Activated T-cell treated with anti-CD3 and anti-CD28 coated beads, Interleukin-2, amount 50 U/mL, for 72 hours (primary cell): Measurements from ENCODE around the gene ATRNL1. TPM values are rescaled to one million over a fixed set of nuclear protein-coding genes. Genes with fewer than 3 reads are reported as not detected.

Experiments used
- ATAC-seq, 2 donors: fragments of 150-1000 bp; cut with Tn5 transposase; replicated peaks in 1 of 2; 2 replicates each; pipeline ENCODE4 v1.10.0; 2021; ENCODE audit warnings: moderate library complexity in 2 of 2, mild to moderate bottlenecking in 1 of 2
- DNase-seq, 2 donors: peaks; one replicate each; pipeline ENCODE4 v3.0.0; 2021 to 2022; ENCODE audit warnings: mixed read lengths in 1 of 2
- H3K27ac Mint-ChIP-seq: one replicate; pipeline ENCODE4 v1.8.0; 2022; ENCODE audit warnings: mild to moderate bottlenecking, moderate library complexity, mixed read lengths
- H3K27me3 Mint-ChIP-seq: one replicate; pipeline ENCODE4 v1.8.0; 2022; ENCODE audit warnings: low read depth, mixed read lengths
- H3K36me3 Mint-ChIP-seq, 2 donors: one replicate each; pipeline ENCODE4 v1.8.0; 2022; ENCODE audit warnings: mixed read lengths in 2 of 2, mild to moderate bottlenecking in 1 of 2; ENCODE audit not compliant: insufficient read depth in 2 of 2
- H3K4me1 Mint-ChIP-seq: one replicate; pipeline ENCODE4 v1.8.0; 2022; ENCODE audit warnings: low read depth, mixed read lengths
- H3K4me3 Mint-ChIP-seq, 2 donors: one replicate each; pipeline ENCODE4 v1.8.0; 2022; ENCODE audit warnings: mild to moderate bottlenecking in 2 of 2, mixed read lengths in 2 of 2, moderate library complexity in 2 of 2
- H3K9me3 Mint-ChIP-seq, 2 donors: one replicate each; pipeline ENCODE4 v1.8.0; 2022; ENCODE audit warnings: mixed read lengths in 2 of 2
- total RNA-seq, 2 donors: library from RNA; stranded (reverse); gene quantifications; one replicate each; pipeline ENCODE4 v1.2.3, GENCODE V29; 2022

The ATRNL1 gene
- total RNA-seq, 2 donors from 2014 or later, result 0.23 to 0.94 TPM

DNA sequence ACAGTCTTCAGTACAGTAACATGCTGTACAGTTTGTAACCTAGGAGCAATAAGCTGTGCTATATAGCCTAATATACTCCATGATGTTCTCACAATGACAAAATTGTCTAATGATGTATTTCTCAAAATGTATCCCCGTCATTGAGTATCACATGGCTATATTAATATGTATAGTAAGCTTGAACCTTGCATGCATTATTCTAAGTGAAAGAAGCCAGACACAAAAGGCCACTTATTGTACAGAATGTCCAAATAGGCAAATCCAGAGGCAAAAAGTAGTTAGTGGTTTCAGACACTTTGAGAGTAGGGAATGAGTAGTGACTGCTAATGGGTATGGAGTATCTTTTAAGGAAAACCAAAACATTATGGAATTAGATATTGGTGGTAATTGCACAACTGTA lies 545.1 kb downstream of the ATRNL1 start:
- no peak for DNase-seq
- ATAC-seq, result no peak
- Mint-ChIP-seq H3K9me3 (peaks cover 0 to 3% of the 10 kb centered on the region in 2 donors), H3K4me1 (no peaks in the 10 kb centered on the region), H3K36me3 (no peaks in the 10 kb centered on the region), H3K4me3 (no peak overlapping the region), H3K27ac (no peak overlapping the region), H3K27me3 (no peaks in the 10 kb centered on the region)

DNA sequence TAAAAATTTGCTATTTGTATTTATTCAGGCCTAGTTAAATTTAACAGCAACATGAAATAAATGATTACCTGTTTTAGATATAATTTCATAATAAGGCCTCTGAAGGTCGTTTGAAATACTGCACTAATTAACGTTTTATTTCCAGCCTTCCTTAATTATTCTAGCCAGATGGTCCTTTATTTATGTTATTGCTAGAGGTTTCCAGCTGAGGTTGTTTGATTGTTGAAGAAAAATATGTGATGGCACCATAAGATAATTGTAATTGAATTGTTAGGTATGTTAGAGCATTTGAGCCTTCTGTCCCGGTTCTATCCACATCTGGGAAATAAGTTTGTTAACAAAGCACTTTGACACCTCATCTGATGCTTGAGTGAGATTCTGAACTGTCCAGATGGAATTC lies 556.1 kb downstream of the ATRNL1 start:
- Mint-ChIP-seq H3K27me3 (no peaks in the 10 kb centered on the region), H3K4me3 (no peak overlapping the region), H3K4me1 (no peaks in the 10 kb centered on the region), H3K27ac (no peak overlapping the region), H3K9me3 (peaks cover 4% of the 10 kb centered on the region in 2 donors), H3K36me3 (no peaks in the 10 kb centered on the region)
- DNase-seq (no peak), ATAC-seq (no peak)

DNA sequence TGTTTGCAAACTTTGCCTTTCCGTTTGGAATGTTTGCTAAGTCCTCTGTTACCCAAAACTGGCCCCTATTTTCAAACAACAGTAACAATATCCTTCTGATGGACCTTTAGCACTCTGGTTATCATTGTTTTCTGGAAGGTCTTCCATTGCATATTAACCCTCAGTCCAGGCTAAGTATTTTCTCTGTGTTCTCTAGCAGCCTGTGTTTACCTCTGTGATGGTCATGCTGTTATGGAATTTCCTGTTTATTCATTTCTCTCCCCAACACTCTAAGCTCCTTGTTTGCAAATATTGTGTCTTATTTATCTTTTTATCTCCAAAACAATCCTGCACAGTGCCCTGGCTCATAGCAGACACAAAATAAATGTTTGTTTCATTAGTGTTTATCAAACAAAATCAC lies 560.3 kb downstream of the ATRNL1 start:
- no peaks in the 10 kb centered on the region for H3K36me3 Mint-ChIP-seq
- H3K27me3 Mint-ChIP-seq, result no peaks in the 10 kb centered on the region
- ATAC-seq, result no peak
- H3K27ac Mint-ChIP-seq, result no peak overlapping the region
- H3K4me1 Mint-ChIP-seq, result no peaks in the 10 kb centered on the region
- peaks cover 4% of the 10 kb centered on the region in 2 donors for H3K9me3 Mint-ChIP-seq
- H3K4me3 Mint-ChIP-seq, result no peak overlapping the region
- no peak for DNase-seq

DNA sequence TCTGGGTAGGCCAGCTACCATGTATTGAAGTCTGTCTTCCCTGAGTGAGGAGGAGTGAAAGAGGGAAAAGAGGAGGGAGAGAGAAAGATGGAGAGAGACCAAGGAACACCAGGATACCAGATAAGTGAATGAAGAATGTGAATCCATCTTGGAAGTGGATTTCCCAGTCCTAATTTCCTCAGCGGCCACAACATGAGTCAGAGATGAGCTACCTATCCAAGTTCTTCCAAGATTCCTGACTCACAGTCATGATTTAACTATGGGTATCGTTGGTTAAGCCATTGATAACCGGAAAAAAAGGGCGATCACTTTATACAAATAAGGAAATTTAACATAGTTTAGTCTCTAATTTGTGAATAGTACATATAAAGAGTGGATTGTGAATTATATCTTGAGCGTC lies 561.8 kb downstream of the ATRNL1 start:
- Mint-ChIP-seq H3K9me3 (peaks cover 4% of the 10 kb centered on the region in 2 donors), H3K4me3 (no peak overlapping the region)
- DNase-seq, result no peak

DNA sequence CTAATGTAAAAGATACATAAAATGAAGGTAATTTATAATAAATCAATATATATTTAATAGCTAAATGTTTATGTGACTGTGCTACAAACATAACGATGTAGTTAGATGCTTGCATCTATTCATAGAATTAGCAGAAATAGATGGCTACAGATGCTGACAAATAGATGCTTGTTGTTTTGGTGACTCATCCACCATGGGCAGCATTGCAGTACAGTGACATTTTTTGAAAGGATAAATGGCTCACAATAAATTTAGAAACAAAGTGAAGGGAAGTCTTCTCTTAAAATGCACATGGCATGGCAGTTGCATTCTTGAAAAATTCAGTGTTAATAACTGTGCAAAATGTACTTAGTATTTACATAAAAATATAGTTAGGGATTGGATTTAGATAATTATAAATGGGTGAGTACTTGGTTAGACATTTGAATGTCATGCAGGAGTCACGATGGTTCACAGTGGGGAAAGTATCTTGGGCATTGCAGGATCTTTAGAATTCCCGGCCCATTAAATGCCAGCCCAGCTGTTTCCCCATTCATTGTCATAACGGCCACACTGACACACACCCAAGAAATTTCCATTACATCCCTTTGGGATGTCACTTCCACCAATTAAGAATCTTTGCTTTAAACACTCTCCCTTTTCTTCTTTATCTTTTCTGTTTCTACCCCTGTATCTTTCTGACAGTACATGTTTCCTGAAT lies 564.1 kb downstream of the ATRNL1 start:
- no peak overlapping the region for H3K4me3 Mint-ChIP-seq
- ATAC-seq (no peak), DNase-seq (no peak)
- H3K4me1 Mint-ChIP-seq, result no peaks in the 10 kb centered on the region
- H3K27ac Mint-ChIP-seq, result no peak overlapping the region
- no peaks in the 10 kb centered on the region for H3K36me3 Mint-ChIP-seq
- peaks cover 3 to 4% of the 10 kb centered on the region in 2 donors for H3K9me3 Mint-ChIP-seq
- H3K27me3 Mint-ChIP-seq, result no peaks in the 10 kb centered on the region

More for the DNA sequence above, 561.8 kb downstream of the ATRNL1 start:
- Mint-ChIP-seq H3K27me3 (no peaks in the 10 kb centered on the region), H3K4me1 (no peaks in the 10 kb centered on the region), H3K36me3 (no peaks in the 10 kb centered on the region), H3K27ac (no peak overlapping the region)
- no peak for ATAC-seq

DNA sequence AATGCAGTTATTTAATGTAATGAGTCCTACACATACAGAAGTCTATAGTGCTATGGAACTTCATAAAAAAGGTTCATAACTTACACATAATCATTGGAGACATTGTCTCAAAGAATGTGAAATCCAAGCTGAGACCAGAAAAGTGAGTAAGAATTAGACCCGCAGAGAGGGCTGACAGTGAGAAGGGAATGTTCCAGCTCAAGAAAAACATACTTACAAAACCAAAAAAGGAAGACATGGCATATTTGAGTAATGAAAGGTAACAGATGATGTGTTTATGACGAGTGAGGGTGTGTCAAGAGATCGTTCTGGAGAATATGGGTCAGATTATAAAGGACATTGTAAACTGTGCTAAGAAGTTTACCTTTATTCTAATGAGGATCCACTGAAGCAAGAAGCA lies 566.5 kb downstream of the ATRNL1 start:
- no peak overlapping the region for H3K27ac Mint-ChIP-seq
- H3K9me3 Mint-ChIP-seq, result peaks cover 0 to 4% of the 10 kb centered on the region in 2 donors
- H3K4me1 Mint-ChIP-seq, result no peaks in the 10 kb centered on the region
- H3K27me3 Mint-ChIP-seq, result no peaks in the 10 kb centered on the region
- DNase-seq, result no peak
- no peaks in the 10 kb centered on the region for H3K36me3 Mint-ChIP-seq
- ATAC-seq, result no peak
- no peak overlapping the region for H3K4me3 Mint-ChIP-seq

DNA sequence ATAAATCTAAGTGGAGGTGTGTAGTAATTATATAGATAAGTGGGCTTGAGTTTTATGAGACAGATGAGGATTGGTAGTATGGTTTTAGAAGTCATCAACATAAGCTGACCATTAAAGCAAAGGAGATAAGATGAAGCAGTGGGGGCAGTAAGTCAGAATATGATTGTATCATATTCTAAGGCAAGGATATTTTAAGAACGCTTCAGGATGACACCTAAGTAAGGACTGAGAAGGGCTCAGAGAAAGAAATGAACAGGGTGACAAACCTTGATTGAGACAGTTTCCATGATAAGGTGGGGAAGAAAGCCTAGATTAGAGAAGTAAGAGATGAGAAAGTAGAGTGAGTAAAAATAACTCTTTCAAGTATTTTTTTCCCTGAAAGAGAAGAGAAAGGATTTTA lies 567.2 kb downstream of the ATRNL1 start:
- no peak overlapping the region for H3K4me3 Mint-ChIP-seq
- H3K27ac Mint-ChIP-seq, result no peak overlapping the region
- peaks cover 0 to 4% of the 10 kb centered on the region in 2 donors for H3K9me3 Mint-ChIP-seq
- no peak for DNase-seq
- H3K27me3 Mint-ChIP-seq, result no peaks in the 10 kb centered on the region
- no peak for ATAC-seq
- no peaks in the 10 kb centered on the region for H3K4me1 Mint-ChIP-seq
- no peaks in the 10 kb centered on the region for H3K36me3 Mint-ChIP-seq

DNA sequence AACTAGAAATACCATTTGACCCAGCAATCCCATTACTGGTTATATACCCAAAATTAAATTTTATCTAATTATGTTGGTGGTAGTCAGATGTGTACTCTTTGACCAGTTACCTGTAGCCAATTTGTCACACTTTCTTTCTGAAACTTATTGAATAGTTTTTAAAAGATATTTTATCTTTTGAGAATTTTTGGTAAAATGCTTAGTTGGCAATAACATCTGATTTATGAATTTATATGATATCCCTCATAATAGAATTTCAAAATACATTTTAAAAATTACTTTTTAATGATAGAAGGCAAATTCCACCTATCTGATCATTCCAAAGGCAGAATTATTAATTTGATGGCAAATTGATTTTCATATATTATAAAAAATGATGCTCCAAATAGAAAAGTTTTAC lies 569.3 kb downstream of the ATRNL1 start:
- ATAC-seq (no peak), DNase-seq (no peak)
- H3K9me3 Mint-ChIP-seq, result peaks cover 0 to 6% of the 10 kb centered on the region in 2 donors
- H3K36me3 Mint-ChIP-seq, result no peaks in the 10 kb centered on the region
- H3K27me3 Mint-ChIP-seq, result no peaks in the 10 kb centered on the region
- H3K4me3 Mint-ChIP-seq, result no peak overlapping the region
- H3K27ac Mint-ChIP-seq, result no peak overlapping the region
- no peaks in the 10 kb centered on the region for H3K4me1 Mint-ChIP-seq

DNA sequence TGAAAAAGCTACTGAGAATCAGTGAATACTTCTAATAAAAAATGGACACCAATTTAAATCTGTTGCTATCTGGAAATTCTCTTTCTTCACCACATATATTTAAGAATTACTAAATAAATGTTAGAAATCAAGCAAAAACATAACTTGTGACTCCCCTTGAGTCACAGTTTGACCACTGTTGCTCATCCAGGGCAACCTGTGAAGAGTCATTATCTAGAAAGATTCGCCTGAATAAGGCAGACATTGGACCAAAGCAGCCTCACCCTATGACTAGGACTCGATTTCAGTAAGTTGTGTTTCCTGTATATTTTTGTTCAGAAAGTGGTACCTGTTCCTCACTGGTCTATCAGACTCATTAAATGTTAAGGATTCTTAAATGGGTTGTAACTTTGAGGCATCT lies 572.4 kb downstream of the ATRNL1 start:
- no peak overlapping the region for H3K27ac Mint-ChIP-seq
- H3K4me3 Mint-ChIP-seq, result no peak overlapping the region
- ATAC-seq (no peak), DNase-seq (no peak)
- no peaks in the 10 kb centered on the region for H3K36me3 Mint-ChIP-seq
- peaks cover 0 to 6% of the 10 kb centered on the region in 2 donors for H3K9me3 Mint-ChIP-seq
- H3K27me3 Mint-ChIP-seq, result no peaks in the 10 kb centered on the region
- no peaks in the 10 kb centered on the region for H3K4me1 Mint-ChIP-seq

DNA sequence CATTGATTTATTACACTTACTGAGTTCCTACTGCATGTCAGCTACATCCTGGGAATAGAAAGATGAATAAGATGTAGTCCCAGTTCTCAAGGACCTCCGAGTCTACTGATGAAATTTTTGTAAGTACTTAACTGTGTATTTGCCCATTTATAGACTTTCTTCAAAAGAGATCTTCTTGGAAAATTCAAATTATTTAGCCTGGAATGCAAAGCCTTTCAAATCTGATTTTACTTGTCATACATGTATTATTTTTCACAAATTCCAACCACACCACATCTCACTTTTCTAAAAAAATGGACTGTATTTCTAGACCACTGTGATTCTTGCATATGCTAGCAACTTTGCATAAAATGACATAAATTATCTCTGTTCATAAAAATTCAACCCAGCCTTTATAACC lies 581.3 kb downstream of the ATRNL1 start:
- Mint-ChIP-seq H3K9me3 (peaks cover 3 to 4% of the 10 kb centered on the region in 2 donors), H3K4me1 (no peaks in the 10 kb centered on the region), H3K27ac (no peak overlapping the region), H3K27me3 (no peaks in the 10 kb centered on the region), H3K36me3 (no peaks in the 10 kb centered on the region), H3K4me3 (no peak overlapping the region)
- ATAC-seq, result no peak
- DNase-seq, result no peak

DNA sequence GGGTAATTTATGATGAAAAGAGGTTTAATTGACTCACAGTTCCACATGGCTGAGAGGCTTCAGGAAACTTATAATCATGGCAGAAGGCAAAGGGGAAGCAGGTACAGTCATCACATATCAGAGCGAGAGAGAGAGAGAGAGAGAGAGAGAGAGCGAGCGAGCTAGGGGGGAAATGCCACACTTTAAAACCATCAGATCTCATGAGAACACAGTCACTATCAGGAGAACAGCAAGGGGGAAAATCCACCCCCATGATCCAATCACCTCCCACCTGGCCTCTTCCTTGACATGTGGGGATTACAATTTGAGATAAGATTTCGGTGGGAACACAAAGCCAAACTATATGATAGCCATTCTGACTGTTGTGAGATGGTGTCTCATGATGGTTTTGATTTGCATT lies 603.6 kb downstream of the ATRNL1 start:
- H3K4me1 Mint-ChIP-seq, result no peaks in the 10 kb centered on the region
- DNase-seq, result no peak
- H3K27me3 Mint-ChIP-seq, result no peaks in the 10 kb centered on the region
- no peak for ATAC-seq
- H3K9me3 Mint-ChIP-seq, result peaks cover 2% of the 10 kb centered on the region in 2 donors
- no peak overlapping the region for H3K4me3 Mint-ChIP-seq
- H3K36me3 Mint-ChIP-seq, result no peaks in the 10 kb centered on the region
- H3K27ac Mint-ChIP-seq, result no peak overlapping the region

DNA sequence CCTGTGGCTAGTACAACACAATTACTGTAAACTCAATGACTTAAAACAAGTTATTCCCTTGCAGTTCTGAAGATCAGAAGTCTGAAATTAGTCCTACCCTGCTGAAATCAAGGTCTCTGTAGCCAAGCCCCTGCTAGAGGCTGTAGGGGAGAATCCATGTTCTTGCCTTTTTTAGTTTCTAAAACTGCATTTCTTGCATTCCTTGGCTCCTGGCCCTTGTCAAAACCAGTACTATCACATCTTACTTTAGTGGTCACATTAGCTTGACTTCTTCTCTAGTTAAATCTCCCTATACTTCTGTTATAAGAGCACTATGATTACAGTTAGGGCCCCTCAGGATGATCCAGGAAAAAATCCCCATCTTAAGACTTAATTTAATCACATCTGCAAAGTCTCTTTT lies 612.9 kb downstream of the ATRNL1 start:
- Mint-ChIP-seq H3K9me3 (peaks cover 0 to 4% of the 10 kb centered on the region in 2 donors), H3K4me3 (no peak overlapping the region), H3K4me1 (no peaks in the 10 kb centered on the region), H3K27me3 (no peaks in the 10 kb centered on the region), H3K27ac (no peak overlapping the region), H3K36me3 (no peaks in the 10 kb centered on the region)
- DNase-seq (no peak), ATAC-seq (no peak)

DNA sequence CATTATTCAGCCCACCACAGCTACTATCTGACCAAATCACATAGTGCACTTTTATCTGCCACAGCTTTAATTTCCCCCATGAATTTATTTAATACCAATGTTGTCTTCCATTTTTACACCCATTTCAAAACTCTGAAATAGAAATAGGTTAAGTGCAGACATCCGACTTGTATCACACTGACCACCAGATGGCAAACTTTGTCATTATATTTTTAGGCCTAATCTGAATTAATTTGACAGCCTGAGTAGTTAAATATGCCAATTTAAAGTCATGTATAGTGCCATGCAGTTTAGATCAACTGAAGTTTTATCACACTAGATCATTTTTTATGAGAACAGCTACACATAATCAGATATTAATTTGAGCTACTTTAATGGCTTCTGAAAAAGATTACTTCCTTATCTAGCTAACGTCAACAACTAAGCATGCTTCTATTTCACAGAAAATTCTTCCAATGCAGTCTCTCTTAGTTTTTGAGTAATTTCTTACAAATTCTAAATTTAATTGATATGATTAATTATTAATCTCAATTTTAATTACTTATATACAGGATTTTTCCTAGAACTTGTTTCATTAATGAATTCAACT lies 613.4 kb downstream of the ATRNL1 start:
- Mint-ChIP-seq H3K27ac (no peak overlapping the region), H3K4me3 (no peak overlapping the region), H3K36me3 (no peaks in the 10 kb centered on the region), H3K4me1 (no peaks in the 10 kb centered on the region), H3K9me3 (peaks cover 0 to 4% of the 10 kb centered on the region in 2 donors), H3K27me3 (no peaks in the 10 kb centered on the region)
- no peak for DNase-seq
- ATAC-seq, result no peak

DNA sequence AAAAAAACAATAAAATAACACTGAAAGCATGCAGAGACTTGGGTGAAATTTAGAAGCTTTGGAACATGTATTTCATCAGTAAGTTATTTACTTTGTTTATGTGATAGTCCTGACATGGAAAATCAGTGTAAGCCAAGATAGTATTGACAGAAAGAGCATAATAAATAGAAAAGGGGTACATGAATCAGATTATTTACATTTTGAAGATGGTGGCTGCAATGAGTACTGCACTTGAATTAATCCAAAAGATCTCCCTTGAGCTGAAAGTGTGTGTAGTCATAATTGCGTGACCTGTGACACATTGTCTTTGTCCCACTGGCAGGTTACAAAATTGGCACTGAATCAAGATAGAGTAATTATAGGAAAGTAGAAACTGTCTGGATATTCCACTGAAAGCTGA lies 617.0 kb downstream of the ATRNL1 start:
- no peak overlapping the region for H3K4me3 Mint-ChIP-seq
- DNase-seq, result no peak
- peaks cover 0 to 5% of the 10 kb centered on the region in 2 donors for H3K9me3 Mint-ChIP-seq
- ATAC-seq, result no peak
- H3K4me1 Mint-ChIP-seq, result no peaks in the 10 kb centered on the region
- no peak overlapping the region for H3K27ac Mint-ChIP-seq
- H3K36me3 Mint-ChIP-seq, result no peaks in the 10 kb centered on the region
- H3K27me3 Mint-ChIP-seq, result no peaks in the 10 kb centered on the region
